Measurements from ENCODE around the gene AQP7.
"Not testable (repeated sequence)": the region's sequence is repeated elsewhere in the genome, so short reads cannot be mapped to it uniquely, and the experiment has no call there.

DNA sequence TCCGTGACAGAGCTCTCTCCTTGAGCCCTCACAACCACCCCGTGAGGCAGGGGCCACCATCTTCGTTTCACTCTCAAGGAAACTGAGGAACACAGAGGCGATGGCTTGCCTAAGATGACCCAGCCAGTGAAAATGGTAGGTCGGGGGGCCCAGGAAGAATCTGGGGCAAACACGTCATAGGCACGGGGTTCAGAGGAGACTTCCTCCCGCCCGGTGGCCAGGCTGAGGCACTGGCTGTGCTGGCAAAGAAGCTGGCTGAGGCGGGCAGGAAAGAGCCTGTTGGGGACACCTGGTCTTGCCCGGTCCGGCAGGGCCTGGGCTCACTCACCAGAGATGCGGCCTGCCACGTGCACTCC, 15.7 kb downstream of the AQP7 start:
- not testable (repeated sequence) for TF ChIP-seq CTCF, POLR2A (IDR thresholded peaks at IDR 0.05)
